ENCODE results near the gene STX8.
A peak's percentile ranks its signal among the peaks of the same experiment; 100 is the strongest.

STX8 gene

DNA sequence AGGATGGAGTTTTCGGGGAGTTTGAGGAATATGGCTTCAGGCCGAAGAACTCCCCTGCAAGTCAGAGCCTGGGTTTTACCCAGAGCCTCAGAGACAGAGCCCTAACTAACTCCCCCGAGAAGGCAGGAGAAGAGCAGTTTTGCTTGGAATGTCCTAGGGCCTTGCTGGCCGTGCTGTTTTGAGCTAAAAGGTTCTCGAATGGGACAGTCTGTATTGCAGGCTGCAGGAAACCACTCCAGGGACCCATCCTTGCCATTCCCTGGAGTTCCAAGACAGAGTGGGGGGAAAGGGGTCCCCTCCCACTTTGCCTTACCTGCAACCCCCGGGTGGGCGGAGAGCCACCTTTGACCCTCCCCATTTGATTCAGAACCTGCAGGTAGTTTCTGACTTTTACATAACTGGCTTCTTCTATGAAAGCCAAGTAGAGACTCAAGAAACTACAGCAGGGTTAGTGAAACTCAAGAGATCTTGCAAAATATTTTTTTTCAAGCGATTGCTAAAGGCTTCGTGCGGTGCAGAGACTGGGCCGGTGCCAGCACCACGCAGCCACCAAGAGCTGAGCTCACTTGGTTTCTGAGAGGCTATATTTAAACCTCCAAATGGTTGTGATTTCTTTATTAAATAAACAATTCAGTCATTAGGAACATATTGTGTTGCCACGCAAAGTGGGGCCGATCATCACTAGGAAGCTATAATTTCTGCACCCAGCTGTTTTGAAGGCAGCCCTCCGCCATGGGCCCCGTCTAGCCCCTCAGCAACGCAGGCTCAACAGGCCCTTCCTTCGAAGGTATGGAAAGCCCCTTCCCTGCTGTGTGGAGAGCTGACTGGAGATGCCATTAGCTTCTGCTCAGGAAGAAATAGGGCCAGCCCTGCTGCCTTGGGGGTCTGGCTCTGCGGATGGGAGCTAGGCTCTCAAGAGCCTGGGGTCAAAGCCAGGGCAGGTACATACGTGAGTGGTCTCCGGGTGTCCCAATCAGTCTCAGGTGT lies 331.3 kb downstream of the STX8 start:
- no peak for DNase-seq (ENCODE audit: low read depth)
- TF ChIP-seq, protein P1, sequence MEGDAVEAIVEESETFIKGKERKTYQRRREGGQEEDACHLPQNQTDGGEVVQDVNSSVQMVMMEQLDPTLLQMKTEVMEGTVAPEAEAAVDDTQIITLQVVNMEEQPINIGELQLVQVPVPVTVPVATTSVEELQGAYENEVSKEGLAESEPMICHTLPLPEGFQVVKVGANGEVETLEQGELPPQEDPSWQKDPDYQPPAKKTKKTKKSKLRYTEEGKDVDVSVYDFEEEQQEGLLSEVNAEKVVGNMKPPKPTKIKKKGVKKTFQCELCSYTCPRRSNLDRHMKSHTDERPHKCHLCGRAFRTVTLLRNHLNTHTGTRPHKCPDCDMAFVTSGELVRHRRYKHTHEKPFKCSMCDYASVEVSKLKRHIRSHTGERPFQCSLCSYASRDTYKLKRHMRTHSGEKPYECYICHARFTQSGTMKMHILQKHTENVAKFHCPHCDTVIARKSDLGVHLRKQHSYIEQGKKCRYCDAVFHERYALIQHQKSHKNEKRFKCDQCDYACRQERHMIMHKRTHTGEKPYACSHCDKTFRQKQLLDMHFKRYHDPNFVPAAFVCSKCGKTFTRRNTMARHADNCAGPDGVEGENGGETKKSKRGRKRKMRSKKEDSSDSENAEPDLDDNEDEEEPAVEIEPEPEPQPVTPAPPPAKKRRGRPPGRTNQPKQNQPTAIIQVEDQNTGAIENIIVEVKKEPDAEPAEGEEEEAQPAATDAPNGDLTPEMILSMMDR (conservative IDR thresholded peaks at IDR 0.05; ENCODE audit: low read depth, low read length): no peak
- H3K4me3 ChIP-seq (ENCODE audit: low read length): no peak overlapping the region

DNA sequence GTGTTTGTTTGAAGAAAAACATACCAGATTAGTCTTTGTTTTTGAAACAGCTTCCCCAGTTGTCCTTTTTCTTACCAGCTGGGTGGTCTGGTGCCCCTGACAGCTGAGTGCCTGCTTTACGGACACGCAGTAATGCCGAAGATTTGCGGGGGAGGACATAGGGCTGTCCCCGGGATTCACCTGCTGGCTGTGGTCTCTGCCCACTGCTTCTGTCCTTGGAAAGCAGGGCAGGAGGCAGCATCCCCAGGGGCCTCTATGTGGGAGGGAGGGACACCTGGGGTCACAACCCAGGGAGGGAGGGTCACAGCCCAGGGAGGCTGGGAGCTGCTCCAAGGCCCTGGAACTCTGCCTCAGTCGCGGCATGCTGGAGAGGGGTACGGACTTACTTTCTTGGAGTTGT lies 332.6 kb downstream of the STX8 start:
- TF ChIP-seq, protein P1 (conservative IDR thresholded peaks at IDR 0.05; ENCODE audit: low read depth, low read length): no peak
- no peak for DNase-seq (ENCODE audit: low read depth)
- H3K4me3 ChIP-seq (ENCODE audit: low read length): no peak overlapping the region

DNA sequence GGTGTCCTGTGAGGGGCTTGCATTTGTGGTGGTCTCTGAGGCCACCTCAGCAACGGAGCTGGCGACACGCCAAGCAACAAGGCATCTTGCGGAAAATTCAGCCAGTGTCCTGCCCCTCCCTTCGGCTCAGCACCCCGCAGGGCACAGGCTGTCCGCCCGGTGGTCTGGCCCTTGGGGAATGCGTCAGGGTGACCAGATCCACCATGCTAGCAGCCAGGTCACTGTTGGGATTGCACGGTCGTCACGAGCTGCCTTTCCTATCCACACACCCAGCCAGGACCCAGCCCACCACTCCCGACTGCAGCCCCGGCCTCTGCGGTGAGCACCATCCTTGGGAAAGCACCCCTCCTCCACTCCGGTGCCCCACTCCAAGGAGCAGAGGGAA lies 333.1 kb downstream of the STX8 start:
- H3K4me3 ChIP-seq (ENCODE audit: low read length): no peak overlapping the region
- DNase-seq (ENCODE audit: low read depth): no peak
- TF ChIP-seq, protein P1 (conservative IDR thresholded peaks at IDR 0.05; ENCODE audit: low read depth, low read length): no peak

DNA sequence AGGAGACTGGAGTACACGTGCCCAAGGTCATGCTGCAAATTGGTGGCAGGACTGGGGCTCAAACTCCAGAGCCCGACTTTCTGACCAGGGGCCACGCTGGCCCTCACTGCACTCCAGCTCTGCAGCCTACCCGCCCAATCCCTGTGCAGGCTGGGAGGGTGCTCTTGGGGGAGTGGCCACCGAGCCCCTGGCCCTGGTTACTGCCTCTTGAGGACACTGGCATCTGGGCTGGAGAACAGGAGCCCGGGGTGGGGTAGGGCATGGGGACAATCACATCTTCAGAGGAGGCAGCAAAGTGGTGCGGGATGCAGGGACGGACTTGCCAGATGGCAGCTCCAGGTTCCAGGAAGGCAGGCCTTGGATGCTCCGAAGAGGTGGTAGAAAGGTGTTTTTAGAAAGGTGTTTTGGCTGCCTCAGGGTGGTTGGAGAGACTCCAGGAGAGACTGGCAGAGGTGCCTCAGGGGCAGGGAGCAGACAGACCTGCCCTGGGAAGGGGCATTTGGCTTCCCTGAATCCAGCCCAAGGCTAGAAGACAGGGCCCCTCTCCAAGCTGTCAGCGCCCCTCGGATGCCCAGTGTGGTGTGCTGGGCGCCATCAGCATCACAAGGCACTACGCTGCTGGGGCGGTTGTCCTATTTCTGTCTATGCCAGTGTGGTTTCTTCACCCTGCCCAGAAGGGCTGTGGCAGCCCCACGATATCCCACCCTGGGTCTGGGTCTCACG lies 333.7 kb downstream of the STX8 start:
- H3K4me3 ChIP-seq (ENCODE audit: low read length): no peak overlapping the region
- TF ChIP-seq, protein P1 (conservative IDR thresholded peaks at IDR 0.05; ENCODE audit: low read depth, low read length): no peak
- DNase-seq (ENCODE audit: low read depth): no peak

DNA sequence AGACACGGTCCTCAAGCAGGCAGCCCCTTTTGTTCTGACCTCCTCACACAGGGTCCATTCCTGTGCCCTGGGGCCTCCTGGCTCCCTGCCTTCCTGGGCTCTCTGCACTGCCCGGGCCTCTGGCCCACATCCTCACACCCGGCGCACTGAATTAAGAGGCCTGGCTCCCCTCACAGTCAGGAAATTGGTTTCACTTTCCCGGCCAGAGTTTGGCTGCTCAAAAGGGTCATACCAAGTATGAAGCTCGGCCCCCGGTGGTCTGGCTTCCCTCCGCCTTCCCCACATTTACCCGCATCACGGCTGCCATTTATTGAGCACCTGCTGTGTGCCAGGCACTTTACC lies 334.3 kb downstream of the STX8 start:
- H3K4me3 ChIP-seq (ENCODE audit: low read length): no peak overlapping the region
- TF ChIP-seq, protein P1 (conservative IDR thresholded peaks at IDR 0.05; ENCODE audit: low read depth, low read length): no peak
- DNase-seq (ENCODE audit: low read depth): no peak

DNA sequence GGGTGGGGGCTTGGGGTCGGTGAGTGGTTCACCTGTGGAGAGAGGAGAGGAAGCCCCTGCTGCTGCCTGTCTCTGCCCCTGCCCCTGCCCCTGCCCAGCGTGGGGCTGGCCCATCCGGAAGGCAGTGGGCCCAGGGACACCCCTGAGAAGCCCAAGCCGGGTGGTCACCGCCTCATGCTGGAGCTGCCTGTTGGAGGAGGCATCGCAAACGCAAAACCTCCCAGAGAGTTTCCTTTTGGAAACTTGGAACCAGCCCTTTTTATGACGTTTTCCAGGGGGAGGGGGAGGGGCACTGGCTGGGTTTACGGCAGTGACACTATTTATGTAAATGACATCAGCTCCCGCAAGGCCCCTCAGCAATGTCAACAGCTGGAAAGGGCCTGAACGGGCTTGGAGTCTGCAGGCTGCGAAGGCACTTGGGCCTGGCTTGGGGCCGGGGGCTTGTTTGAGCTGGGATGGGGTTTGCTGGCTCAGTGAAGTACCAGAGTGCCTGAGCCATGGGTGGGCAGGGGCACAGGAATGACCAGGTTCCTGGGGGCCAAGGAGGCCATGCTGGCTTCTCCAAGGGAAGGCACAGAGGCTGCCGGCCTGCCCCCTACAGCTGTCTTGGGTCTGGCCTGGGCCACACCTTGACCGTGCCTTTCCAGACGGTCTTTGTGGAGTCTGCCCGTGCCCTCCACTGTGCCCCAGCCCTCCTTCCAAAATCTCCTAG lies 334.8 kb downstream of the STX8 start:
- H3K4me3 ChIP-seq (ENCODE audit: low read length): peak overlapping the region; percentile 20
- DNase-seq (ENCODE audit: low read depth): no peak
- TF ChIP-seq, protein P1 (conservative IDR thresholded peaks at IDR 0.05; ENCODE audit: low read depth, low read length): no peak
